ENCODE measurements around the gene CELF2.

DNA sequence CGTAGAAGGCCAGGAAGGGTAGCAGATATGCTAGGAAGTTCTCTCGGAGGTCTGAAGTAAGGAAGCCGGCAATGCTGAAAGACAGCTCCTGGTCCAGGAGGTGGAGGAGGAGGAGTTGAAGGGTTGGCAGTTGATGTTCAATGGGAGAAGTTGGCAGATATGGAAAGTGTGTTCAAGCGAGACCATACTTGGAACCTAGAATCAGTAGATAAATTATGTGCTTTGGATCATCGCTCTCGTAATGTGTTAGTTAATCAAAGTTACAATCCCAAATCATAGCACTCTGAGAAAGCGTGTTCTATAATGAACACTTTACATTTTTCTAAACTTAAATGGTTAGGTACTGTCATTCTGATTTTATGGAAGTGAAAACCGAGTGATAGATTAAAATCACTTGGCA, 152.9 kb downstream of the CELF2 start:
- TF ChIP-seq, protein P1, sequence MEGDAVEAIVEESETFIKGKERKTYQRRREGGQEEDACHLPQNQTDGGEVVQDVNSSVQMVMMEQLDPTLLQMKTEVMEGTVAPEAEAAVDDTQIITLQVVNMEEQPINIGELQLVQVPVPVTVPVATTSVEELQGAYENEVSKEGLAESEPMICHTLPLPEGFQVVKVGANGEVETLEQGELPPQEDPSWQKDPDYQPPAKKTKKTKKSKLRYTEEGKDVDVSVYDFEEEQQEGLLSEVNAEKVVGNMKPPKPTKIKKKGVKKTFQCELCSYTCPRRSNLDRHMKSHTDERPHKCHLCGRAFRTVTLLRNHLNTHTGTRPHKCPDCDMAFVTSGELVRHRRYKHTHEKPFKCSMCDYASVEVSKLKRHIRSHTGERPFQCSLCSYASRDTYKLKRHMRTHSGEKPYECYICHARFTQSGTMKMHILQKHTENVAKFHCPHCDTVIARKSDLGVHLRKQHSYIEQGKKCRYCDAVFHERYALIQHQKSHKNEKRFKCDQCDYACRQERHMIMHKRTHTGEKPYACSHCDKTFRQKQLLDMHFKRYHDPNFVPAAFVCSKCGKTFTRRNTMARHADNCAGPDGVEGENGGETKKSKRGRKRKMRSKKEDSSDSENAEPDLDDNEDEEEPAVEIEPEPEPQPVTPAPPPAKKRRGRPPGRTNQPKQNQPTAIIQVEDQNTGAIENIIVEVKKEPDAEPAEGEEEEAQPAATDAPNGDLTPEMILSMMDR (IDR thresholded peaks at IDR 0.05), result no peak
- no peak for TF ChIP-seq POLR2A (IDR thresholded peaks at IDR 0.05)

All from thyroid gland (tissue), 4 donors.